ENCODE measurements around the gene SCAPER.

DNA sequence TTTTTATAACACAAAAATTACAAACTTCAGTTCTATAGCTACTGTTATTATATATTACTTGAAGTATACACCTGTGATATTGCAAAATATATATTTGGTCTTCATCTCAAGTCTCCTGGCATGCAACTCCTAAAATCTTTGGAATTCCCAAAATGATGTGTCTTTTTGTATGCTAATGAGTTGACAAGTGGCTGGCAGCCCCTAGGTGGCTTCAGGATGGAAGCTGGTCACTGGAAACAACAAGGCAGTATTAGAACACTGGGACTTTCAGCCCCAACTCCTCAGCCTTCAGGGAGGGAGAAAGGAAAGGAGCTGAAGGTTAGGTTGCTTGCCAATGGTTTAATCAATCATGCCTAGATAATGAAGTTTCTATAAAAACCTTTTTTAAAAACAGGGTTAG is 112.0 kb downstream of the SCAPER start:
- TF ChIP-seq GATA3 (IDR thresholded peaks at IDR 0.05; ENCODE audit: borderline replicate concordance): no peak
- TF ChIP-seq, protein P1, sequence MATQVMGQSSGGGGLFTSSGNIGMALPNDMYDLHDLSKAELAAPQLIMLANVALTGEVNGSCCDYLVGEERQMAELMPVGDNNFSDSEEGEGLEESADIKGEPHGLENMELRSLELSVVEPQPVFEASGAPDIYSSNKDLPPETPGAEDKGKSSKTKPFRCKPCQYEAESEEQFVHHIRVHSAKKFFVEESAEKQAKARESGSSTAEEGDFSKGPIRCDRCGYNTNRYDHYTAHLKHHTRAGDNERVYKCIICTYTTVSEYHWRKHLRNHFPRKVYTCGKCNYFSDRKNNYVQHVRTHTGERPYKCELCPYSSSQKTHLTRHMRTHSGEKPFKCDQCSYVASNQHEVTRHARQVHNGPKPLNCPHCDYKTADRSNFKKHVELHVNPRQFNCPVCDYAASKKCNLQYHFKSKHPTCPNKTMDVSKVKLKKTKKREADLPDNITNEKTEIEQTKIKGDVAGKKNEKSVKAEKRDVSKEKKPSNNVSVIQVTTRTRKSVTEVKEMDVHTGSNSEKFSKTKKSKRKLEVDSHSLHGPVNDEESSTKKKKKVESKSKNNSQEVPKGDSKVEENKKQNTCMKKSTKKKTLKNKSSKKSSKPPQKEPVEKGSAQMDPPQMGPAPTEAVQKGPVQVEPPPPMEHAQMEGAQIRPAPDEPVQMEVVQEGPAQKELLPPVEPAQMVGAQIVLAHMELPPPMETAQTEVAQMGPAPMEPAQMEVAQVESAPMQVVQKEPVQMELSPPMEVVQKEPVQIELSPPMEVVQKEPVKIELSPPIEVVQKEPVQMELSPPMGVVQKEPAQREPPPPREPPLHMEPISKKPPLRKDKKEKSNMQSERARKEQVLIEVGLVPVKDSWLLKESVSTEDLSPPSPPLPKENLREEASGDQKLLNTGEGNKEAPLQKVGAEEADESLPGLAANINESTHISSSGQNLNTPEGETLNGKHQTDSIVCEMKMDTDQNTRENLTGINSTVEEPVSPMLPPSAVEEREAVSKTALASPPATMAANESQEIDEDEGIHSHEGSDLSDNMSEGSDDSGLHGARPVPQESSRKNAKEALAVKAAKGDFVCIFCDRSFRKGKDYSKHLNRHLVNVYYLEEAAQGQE (IDR thresholded peaks at IDR 0.05): no peak

All from A549 (cell line).